Epithelial cell of proximal tubule (primary cell): Measurements from ENCODE around the gene LCMT1. TPM values are rescaled to one million over a fixed set of nuclear protein-coding genes. Genes with fewer than 3 reads are reported as not detected.
"Not testable (repeated sequence)": the region's sequence is repeated elsewhere in the genome, so short reads cannot be mapped to it uniquely, and the experiment has no call there.

Source experiments
- DNase-seq: peaks from one replicate; pipeline ENCODE4 v3.0.0-alpha.2; 2011; ENCODE audit warnings: low read depth
- H3K4me3 ChIP-seq: 2 replicates; pipeline ENCODE4 v1.5.1; 2011; ENCODE audit warnings: low read depth, mild to moderate bottlenecking, low read length
- CTCF ChIP-seq: conservative IDR thresholded peaks from 2 replicates; pipeline ENCODE4 v1.5.1; 2012; ENCODE audit warnings: low read depth, mild to moderate bottlenecking, low read length
- total RNA-seq: library from RNA; depleted of rRNA; stranded (reverse); fragments of >200 nt; gene quantifications from 2 replicates; pipeline ENCODE4 v1.2.3, GENCODE V29; 2015

Gene LCMT1
- total RNA-seq, 1 donor from 2014 or later: 56.9 TPM

GRCh38 chr16:25158401-25158800 lies 46.9 kb downstream of the LCMT1 start:
- no peak for TF ChIP-seq CTCF
- no peak overlapping the region for H3K4me3 ChIP-seq
- DNase-seq: no peak

- DNase-seq: no peak
- H3K4me3 ChIP-seq: no peak overlapping the region
- no peak for TF ChIP-seq CTCF
These were observed 50.3 kb downstream of the LCMT1 start for GRCh38 chr16:25161753-25162367.

- no peak for TF ChIP-seq CTCF
- no peak overlapping the region for H3K4me3 ChIP-seq
- no peak for DNase-seq
These were observed 52.1 kb downstream of the LCMT1 start for GRCh38 chr16:25163683-25164082.

GRCh38 chr16:25165284-25165683 lies 53.7 kb downstream of the LCMT1 start:
- no peak for DNase-seq
- no peak overlapping the region for H3K4me3 ChIP-seq
- no peak for TF ChIP-seq CTCF

GRCh38 chr16:25167920-25168319 lies 56.4 kb downstream of the LCMT1 start:
- not testable (repeated sequence) for DNase-seq, H3K4me3 ChIP-seq

GRCh38 chr16:25171390-25171789 lies 59.8 kb downstream of the LCMT1 start:
- no peak for DNase-seq
- H3K4me3 ChIP-seq: no peak overlapping the region
- no peak for TF ChIP-seq CTCF

- DNase-seq: no peak
- TF ChIP-seq CTCF: no peak
- H3K4me3 ChIP-seq: no peak overlapping the region
These were observed 61.3 kb downstream of the LCMT1 start for GRCh38 chr16:25172831-25173230.
